Spleen (tissue), 7 donors: ENCODE results near the gene RBMS1.

Source experiments
- POLR2A ChIP-seq, 3 donors: fragments of 450-650 bp; IDR thresholded peaks; one replicate each; pipeline ENCODE4 v1.5.1; 2017; ENCODE audit warnings: antibody characterized with exemption in 3 of 3, mild to moderate bottlenecking in 1 of 3
- POLR2AphosphoS5 ChIP-seq, 3 donors: sonication (generic); formaldehyde crosslinking; IDR thresholded peaks; one replicate each; pipeline ENCODE4 v1.5.1; 2017; ENCODE audit warnings: antibody characterized with exemption in 3 of 3
- TF ChIP-seq, protein P1 (sequence below), 11 experiments: fragments of 200-600 bp in 7 of 11; fragments of 450-650 bp in 4 of 11; sonication (generic) in 4 of 11; IDR thresholded peaks in 8 of 11; conservative IDR thresholded peaks in 3 of 11; 1 replicate in 7 of 11; 2 replicates in 4 of 11; pipeline versions ENCODE4 v1.4.0 to v1.8.0; 2016 to 2021; ENCODE audit warnings: antibody characterized with exemption in 11 of 11, inconsistent platforms in 4 of 11, mild to moderate bottlenecking in 1 of 11
- donor health status: DM: no; HTN: no; CAD: no; lungs with moderate emphysema.
- donor health status: DM: no; HTN: no; CAD: no.
- donor health status: DM: no; HTN: no; CAD: no.

DNA sequence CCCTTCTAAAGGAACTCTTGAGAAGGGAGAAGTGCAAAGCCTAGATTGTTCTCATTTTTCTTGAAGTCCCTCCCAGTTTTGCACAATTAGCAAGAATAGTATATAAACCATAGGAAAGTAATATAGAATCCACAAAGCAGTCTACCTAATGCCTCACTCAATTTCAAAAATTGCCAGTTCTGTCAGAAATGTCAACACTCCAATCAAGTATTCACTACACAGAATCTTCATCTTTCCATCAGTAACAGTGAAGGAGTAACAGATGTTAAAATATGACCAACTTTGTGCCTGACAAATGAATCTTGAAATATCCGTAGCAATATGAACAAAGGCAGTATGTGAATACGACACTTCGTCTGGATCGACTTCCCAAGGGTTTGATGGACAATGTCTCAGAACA, 56.3 kb downstream of the RBMS1 start:
- TF ChIP-seq POLR2A (IDR thresholded peaks at IDR 0.05) = no peak
- TF ChIP-seq, protein P1, sequence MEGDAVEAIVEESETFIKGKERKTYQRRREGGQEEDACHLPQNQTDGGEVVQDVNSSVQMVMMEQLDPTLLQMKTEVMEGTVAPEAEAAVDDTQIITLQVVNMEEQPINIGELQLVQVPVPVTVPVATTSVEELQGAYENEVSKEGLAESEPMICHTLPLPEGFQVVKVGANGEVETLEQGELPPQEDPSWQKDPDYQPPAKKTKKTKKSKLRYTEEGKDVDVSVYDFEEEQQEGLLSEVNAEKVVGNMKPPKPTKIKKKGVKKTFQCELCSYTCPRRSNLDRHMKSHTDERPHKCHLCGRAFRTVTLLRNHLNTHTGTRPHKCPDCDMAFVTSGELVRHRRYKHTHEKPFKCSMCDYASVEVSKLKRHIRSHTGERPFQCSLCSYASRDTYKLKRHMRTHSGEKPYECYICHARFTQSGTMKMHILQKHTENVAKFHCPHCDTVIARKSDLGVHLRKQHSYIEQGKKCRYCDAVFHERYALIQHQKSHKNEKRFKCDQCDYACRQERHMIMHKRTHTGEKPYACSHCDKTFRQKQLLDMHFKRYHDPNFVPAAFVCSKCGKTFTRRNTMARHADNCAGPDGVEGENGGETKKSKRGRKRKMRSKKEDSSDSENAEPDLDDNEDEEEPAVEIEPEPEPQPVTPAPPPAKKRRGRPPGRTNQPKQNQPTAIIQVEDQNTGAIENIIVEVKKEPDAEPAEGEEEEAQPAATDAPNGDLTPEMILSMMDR (IDR thresholded peaks at IDR 0.05 in 8 of 11, conservative IDR thresholded peaks at IDR 0.05 in 3 of 11) = no peak
- no peak for TF ChIP-seq POLR2AphosphoS5 (IDR thresholded peaks at IDR 0.05)
